ENCODE measurements around the gene ENO4. TPM values are rescaled to one million over a fixed set of nuclear protein-coding genes. Genes with fewer than 3 reads are reported as not detected.

ENO4 gene
- total RNA-seq, 6 donors from 2014 or later: 0.06 to 3.0 (median 1.1) TPM

DNA sequence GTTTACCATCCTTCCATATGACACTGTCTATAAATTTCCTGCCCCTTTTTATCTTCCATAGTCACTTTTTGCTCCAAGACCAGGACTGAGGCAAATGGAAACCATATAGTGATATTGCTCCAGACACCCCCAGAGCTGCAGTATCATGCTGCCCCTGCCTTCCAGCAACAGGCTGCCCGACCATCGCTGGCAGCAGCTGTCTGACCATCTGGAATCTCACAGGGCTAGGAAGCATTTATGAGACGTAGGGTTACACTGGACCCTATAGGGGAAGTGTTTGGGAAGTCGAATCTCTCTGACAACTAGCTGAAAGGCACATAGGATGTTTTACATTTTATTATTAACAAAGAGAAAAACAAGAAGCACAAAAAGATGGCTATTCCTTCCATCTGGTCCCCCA is 19.4 kb downstream of the ENO4 start:
- ATAC-seq (ENCODE audit: low FRiP score in 2 of 2): peak in 1 of 2 donors; percentile 32
- 48 to 56% methylated on average over 4 of the region's 4 CpGs for WGBS, 2 donors

DNA sequence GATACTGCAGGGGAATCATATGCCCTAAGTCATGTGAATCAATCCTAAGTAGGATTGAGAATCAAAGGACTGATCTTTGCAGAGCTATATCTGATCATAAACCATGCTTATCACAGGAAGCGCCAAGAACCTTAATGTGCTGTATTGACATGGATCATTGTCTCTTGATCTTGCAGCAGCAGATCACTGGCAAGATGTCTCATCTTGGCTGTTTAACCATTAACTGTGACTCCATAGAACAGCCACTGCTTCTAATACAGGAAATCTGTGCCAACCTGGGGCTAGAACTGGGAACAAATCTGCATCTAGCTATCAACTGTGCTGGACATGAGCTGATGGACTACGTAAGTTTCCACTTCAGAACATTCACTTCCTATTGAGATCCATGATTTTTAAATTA is 21.6 kb downstream of the ENO4 start:
- H3K27ac ChIP-seq: no peak overlapping the region
- no peak overlapping the region for H3K4me3 ChIP-seq
- H3K4me1 ChIP-seq: no peaks in the 10 kb centered on the region
- DNase-seq (no peak), ATAC-seq (ENCODE audit: low FRiP score in 2 of 2) (no peak)
- no peaks in the 10 kb centered on the region for H3K9me3 ChIP-seq
- TF ChIP-seq EP300 (IDR thresholded peaks at IDR 0.05): no peak
- TF ChIP-seq, protein P1, sequence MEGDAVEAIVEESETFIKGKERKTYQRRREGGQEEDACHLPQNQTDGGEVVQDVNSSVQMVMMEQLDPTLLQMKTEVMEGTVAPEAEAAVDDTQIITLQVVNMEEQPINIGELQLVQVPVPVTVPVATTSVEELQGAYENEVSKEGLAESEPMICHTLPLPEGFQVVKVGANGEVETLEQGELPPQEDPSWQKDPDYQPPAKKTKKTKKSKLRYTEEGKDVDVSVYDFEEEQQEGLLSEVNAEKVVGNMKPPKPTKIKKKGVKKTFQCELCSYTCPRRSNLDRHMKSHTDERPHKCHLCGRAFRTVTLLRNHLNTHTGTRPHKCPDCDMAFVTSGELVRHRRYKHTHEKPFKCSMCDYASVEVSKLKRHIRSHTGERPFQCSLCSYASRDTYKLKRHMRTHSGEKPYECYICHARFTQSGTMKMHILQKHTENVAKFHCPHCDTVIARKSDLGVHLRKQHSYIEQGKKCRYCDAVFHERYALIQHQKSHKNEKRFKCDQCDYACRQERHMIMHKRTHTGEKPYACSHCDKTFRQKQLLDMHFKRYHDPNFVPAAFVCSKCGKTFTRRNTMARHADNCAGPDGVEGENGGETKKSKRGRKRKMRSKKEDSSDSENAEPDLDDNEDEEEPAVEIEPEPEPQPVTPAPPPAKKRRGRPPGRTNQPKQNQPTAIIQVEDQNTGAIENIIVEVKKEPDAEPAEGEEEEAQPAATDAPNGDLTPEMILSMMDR (IDR thresholded peaks at IDR 0.05): no peak
- no peak for TF ChIP-seq POLR2AphosphoS5 (IDR thresholded peaks at IDR 0.05)
- no peak for TF ChIP-seq POLR2A (IDR thresholded peaks at IDR 0.05)
- no peaks in the 10 kb centered on the region for H3K36me3 ChIP-seq
- WGBS, 2 donors: 91% methylated on average over 2 of the region's 2 CpGs
- H3K27me3 ChIP-seq: no peaks in the 10 kb centered on the region

More for the DNA sequence above, 19.4 kb downstream of the ENO4 start:
- H3K4me1 ChIP-seq: no peaks in the 10 kb centered on the region
- no peaks in the 10 kb centered on the region for H3K36me3 ChIP-seq
- TF ChIP-seq EP300 (IDR thresholded peaks at IDR 0.05): no peak
- no peak for TF ChIP-seq POLR2AphosphoS5 (IDR thresholded peaks at IDR 0.05)
- no peak for TF ChIP-seq POLR2A (IDR thresholded peaks at IDR 0.05)
- TF ChIP-seq, protein P1 (IDR thresholded peaks at IDR 0.05): no peak
- no peak for DNase-seq
- no peak overlapping the region for H3K27ac ChIP-seq
- no peaks in the 10 kb centered on the region for H3K9me3 ChIP-seq
- H3K27me3 ChIP-seq: no peaks in the 10 kb centered on the region
- H3K4me3 ChIP-seq: no peak overlapping the region

DNA sequence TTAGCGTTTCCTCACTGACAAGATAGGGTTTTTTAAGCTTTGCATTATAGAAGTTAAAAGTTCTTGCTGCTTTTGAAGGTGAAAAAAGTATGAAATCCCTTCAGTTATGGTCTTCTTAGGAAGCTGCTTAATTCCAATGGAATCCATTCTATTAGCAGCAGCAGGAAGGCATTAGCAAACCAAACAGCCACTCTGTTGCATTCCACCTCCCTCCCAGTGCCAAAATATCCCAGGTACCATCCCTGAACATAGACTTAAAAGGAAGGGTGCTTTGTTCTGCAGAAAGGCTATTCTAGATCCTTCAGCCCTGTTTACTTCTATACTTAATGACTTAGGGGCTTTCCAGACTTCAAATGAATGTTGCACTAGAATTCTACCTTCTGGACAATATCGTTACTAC is 23.8 kb downstream of the ENO4 start:
- H3K27ac ChIP-seq: no peak overlapping the region
- H3K4me3 ChIP-seq: no peak overlapping the region
- no peaks in the 10 kb centered on the region for H3K36me3 ChIP-seq
- ATAC-seq (ENCODE audit: low FRiP score in 2 of 2) (no peak), DNase-seq (no peak)
- no peaks in the 10 kb centered on the region for H3K9me3 ChIP-seq
- WGBS, 2 donors: 41 to 50% methylated on average over 2 of the region's 2 CpGs
- no peaks in the 10 kb centered on the region for H3K4me1 ChIP-seq
- H3K27me3 ChIP-seq: no peaks in the 10 kb centered on the region
- TF ChIP-seq POLR2AphosphoS5 (IDR thresholded peaks at IDR 0.05): no peak
- TF ChIP-seq, protein P1 (IDR thresholded peaks at IDR 0.05): no peak

DNA sequence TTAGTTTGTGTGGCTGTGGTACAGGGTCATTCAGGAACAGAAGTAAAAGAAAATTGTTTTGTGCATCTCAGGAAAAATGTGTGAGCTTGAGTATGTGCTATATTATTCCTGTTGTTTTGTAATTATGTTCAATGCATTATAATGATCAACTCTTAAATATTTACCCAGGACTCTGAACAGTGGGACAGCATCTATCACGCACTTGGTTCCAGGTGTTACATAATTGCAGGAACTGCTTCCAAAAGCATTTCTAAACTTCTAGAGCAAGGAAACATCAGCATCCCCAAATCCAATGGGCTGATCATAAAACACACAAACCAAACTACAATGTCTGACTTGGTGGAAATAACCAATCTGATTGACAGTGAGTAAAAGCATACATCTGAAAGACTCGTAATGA is 26.6 kb downstream of the ENO4 start:
- Histone ChIP-seq H3K9me3 (no peaks in the 10 kb centered on the region), H3K36me3 (no peaks in the 10 kb centered on the region), H3K4me1 (no peaks in the 10 kb centered on the region), H3K27me3 (no peaks in the 10 kb centered on the region), H3K27ac (no peak overlapping the region), H3K4me3 (no peak overlapping the region)
- DNase-seq (no peak), ATAC-seq (ENCODE audit: low FRiP score in 2 of 2) (no peak)
- no peak for TF ChIP-seq POLR2A (IDR thresholded peaks at IDR 0.05)
- TF ChIP-seq POLR2AphosphoS5 (IDR thresholded peaks at IDR 0.05): no peak
- TF ChIP-seq, protein P1 (IDR thresholded peaks at IDR 0.05): no peak
- WGBS, 2 donors: 85 to 89% methylated on average over 2 of the region's 2 CpGs

DNA sequence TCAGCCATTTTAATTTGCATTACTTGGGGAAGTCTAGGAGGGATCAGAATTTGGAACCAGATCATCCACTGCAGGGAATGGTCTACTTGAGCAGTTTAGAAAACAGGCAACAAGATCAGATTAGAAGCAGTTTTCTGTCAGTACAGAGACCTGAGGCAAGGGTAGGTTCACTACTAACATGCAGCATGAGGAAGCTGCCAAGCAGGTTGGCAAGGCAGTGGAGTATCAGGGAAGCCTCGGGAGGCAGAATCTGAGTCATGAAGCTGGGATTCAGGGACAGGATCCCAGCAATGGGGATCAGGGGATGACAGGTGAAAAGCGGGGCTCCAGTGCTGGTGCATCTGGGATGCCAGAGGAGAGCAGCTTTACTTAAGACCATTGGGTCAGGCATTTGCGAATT is 28.1 kb downstream of the ENO4 start:
- Histone ChIP-seq H3K9me3 (no peaks in the 10 kb centered on the region), H3K4me3 (no peak overlapping the region), H3K36me3 (no peaks in the 10 kb centered on the region), H3K27ac (no peak overlapping the region), H3K4me1 (no peaks in the 10 kb centered on the region), H3K27me3 (no peaks in the 10 kb centered on the region)
- ATAC-seq (ENCODE audit: low FRiP score in 2 of 2): no peak
- 75 to 81% methylated on average over 3 of the region's 3 CpGs for WGBS, 2 donors
- DNase-seq: no peak
- TF ChIP-seq POLR2AphosphoS5 (IDR thresholded peaks at IDR 0.05) (no peak), POLR2A (IDR thresholded peaks at IDR 0.05) (no peak), EP300 (IDR thresholded peaks at IDR 0.05) (no peak)
- TF ChIP-seq, protein P1 (IDR thresholded peaks at IDR 0.05): no peak
